ENCODE data around the gene ZNF90. TPM values are rescaled to one million over a fixed set of nuclear protein-coding genes. Genes with fewer than 3 reads are reported as not detected.
A peak's percentile ranks its signal among the peaks of the same experiment; 100 is the strongest.

ZNF90 gene
- 0.28 and 0.36 TPM in 2 replicates for total RNA-seq (2012; rRNA removed)
- 0.38 and 0.49 TPM in 2 replicates for polyA plus RNA-seq (2012; rRNA removed)
- 0.21 and 0.86 TPM in 2 replicates for polyA plus RNA-seq (2012; cell fraction: cytosol; rRNA removed)
- 0.61 and 0.97 TPM in 2 replicates for polyA plus RNA-seq (2012; cell fraction: nucleus; rRNA removed; ENCODE audit: low replicate concordance)
- Bru-seq, nascent RNA: percentile 41 among the genes with signal in this experiment
- BruChase-seq, experiment 1, labeled RNA remaining after a 6-hour chase: percentile 47 among the genes with signal in this experiment
- BruChase-seq, experiment 2, labeled RNA remaining after a 2-hour chase: percentile 47 among the genes with signal in this experiment
- long read RNA-seq, partial matches to known transcripts: 0 of 1 reads
- long read RNA-seq, other reads (novel, unspliced or antisense): 0 of 1 reads

GRCh38 chr19:20077791-20078463, at the start of gene ZNF90:
TSS of gene ZNF90 (plus strand) at chr19:20078000. CDS start at chr19:20078133, 133 bp downstream.
- Histone ChIP-seq H3K27ac (ENCODE audit: insufficient read depth, low read length) (peak within 1 kb of the TSS; percentile 42; the same call in 1 of the 2 replicates), H3K23ac (ENCODE audit: low read depth, low read length) (peak within 1 kb of the TSS; percentile 33; the same call in 1 of the 2 replicates), H4K8ac (ENCODE audit: low read depth in 2 of 2, low read length in 2 of 2) (0 out of 4 replicates have a peak within 1 kb of the TSS, but pooled peaks of 1 of the 2 experiments have one; percentile 25), H3K14ac (replicated peaks; ENCODE audit: low read depth, low read length) (no peak within 1 kb of the TSS), H4K5ac (ENCODE audit: low read depth, low read length) (no peak within 1 kb of the TSS), H2AK5ac (ENCODE audit: low read depth, low read length) (no peak within 1 kb of the TSS), H3K4me1 (ENCODE audit: control insufficient read depth, insufficient read depth, low read length) (no peaks in the 10 kb centered on the region), H3K4me3 (ENCODE audit: insufficient read depth, low read depth, low read length) (peak within 1 kb of the TSS; percentile 58), H3K79me1 (ENCODE audit: low read depth in 1 of 2, low read length in 2 of 2) (peaks cover 0 to 5% of the 10 kb centered on the region in 2 experiments; a peak in 2 of 4 replicates), H3K4ac (ENCODE audit: low read depth, low read length) (no peak within 1 kb of the TSS), H3K18ac (ENCODE audit: low read depth, low read length) (no peak within 1 kb of the TSS), H3K9me3 (ENCODE audit: control insufficient read depth, insufficient read depth, low read length) (no peaks in the 10 kb centered on the region; the same call in 1 of the 2 replicates), H3K4me2 (ENCODE audit: low read depth, low read length) (peak within 1 kb of the TSS; percentile 82), H3K56ac (ENCODE audit: extremely low read depth, insufficient read depth, low read length) (no peak within 1 kb of the TSS), H3K27me3 (ENCODE audit: control insufficient read depth, insufficient read depth, low read length) (no peaks in the 10 kb centered on the region), H2BK5ac (ENCODE audit: low read depth, low read length, poor library complexity, severe bottlenecking) (no peak within 1 kb of the TSS), H2AFZ (replicated peaks; ENCODE audit: low read length, poor library complexity) (peak within 1 kb of the TSS; percentile 88), H4K20me1 (ENCODE audit: insufficient read depth, low read length) (no peaks in the 10 kb centered on the region), H3K36me3 (ENCODE audit: control insufficient read depth, insufficient read depth, low read length) (no peaks in the 10 kb centered on the region), H2AK9ac (replicated peaks; ENCODE audit: low read depth, low read length, poor library complexity) (no peak within 1 kb of the TSS), H3K9me1 (ENCODE audit: insufficient read depth, low read length) (no peaks in the 10 kb centered on the region), H3K9ac (ENCODE audit: low read depth, low read length) (peak within 1 kb of the TSS; percentile 52), H2BK15ac (ENCODE audit: low read depth, low read length) (no peak within 1 kb of the TSS), H2BK120ac (ENCODE audit: low read depth, low read length) (no peak within 1 kb of the TSS), H2BK20ac (ENCODE audit: low read depth, low read length) (no peak within 1 kb of the TSS), H4K91ac (ENCODE audit: insufficient read depth, low read depth, low read length) (no peak within 1 kb of the TSS)
- in situ Hi-C loops (cut with MboI; ENCODE audit: low sequenced_read_pairs): no loop called here
- intact Hi-C loops (cut with micrococcal nuclease): loop anchor here (1.0 kb wide), 1 partner anchor 26 kb away; no protein-coding TSS in a partner anchor
- dilution Hi-C loops (cut with HindIII; ENCODE audit: low sequenced_read_pairs, unreplicated experiment): no loop called here
- no TSS peak for BruUV-seq (replicated peaks)
- ATAC-seq (ENCODE audit: low read depth) (peak; percentile 95), DNase-seq (peak; percentile 93)
- CTCF ChIA-PET: no interaction called here
- POLR2A ChIA-PET (ENCODE audit: unreplicated experiment): no interaction called here
- 0% methylated on average over 20 of the region's 28 CpGs; no CpG with 5 or more reads in 1 of the 2 experiments for WGBS, 2 experiments (ENCODE audit: extremely low coverage in 2 of 2, insufficient read length in 1 of 2)
- 0 out of 2 replicates have a peak, but pooled peaks have one; percentile 7 for TF ChIP-seq FOS (IDR thresholded peaks at IDR 0.05; ENCODE audit: low read depth, low read length)
- 0 out of 2 replicates have a peak, but pooled peaks have one; percentile 3 for TF ChIP-seq CTCF (conservative IDR thresholded peaks at IDR 0.05; ENCODE audit: low read depth, low read length)
- no peak for TF ChIP-seq SMC3 (IDR thresholded peaks at IDR 0.05; ENCODE audit: low read depth, low read length)
- 0 out of 2 replicates have a peak, but pooled peaks have one; percentile 12 for TF ChIP-seq CEBPB (IDR thresholded peaks at IDR 0.05; ENCODE audit: low read depth, low read length)
- TF ChIP-seq USF2 (IDR thresholded peaks at IDR 0.05; ENCODE audit: low read depth, low read length): peak; percentile 85
